H1 (cell line): ENCODE results near the gene CCDC8.

Experiments used
- CHD2 ChIP-seq: IDR thresholded peaks from 2 replicates; pipeline ENCODE4 v1.6.1; 2012; ENCODE audit warnings: low read length, improper control_type of control experiment
- CTCF ChIP-seq, 3 experiments: IDR thresholded peaks; 1 replicate in 2 of 3; 2 replicates in 1 of 3; pipeline versions ENCODE4 v1.5.1 to v1.6.1; 2011; ENCODE audit warnings: low read length in 3 of 3, mild to moderate bottlenecking in 3 of 3, inconsistent platforms in 2 of 3, low read depth in 1 of 3, moderate library complexity in 1 of 3; ENCODE audit not compliant: insufficient read depth in 1 of 3; ENCODE audit errors: control extremely low read depth in 1 of 3
- POLR2A ChIP-seq, 2 experiments: IDR thresholded peaks; 1 replicate in 1 of 2; 2 replicates in 1 of 2; pipeline ENCODE4 v1.6.1; 2011; ENCODE audit warnings: low read depth in 2 of 2, low read length in 2 of 2, mild to moderate bottlenecking in 2 of 2; ENCODE audit errors: control extremely low read depth in 1 of 2

GRCh38 chr19:46452186-46452585, 38.8 kb upstream of the CCDC8 start:
- TF ChIP-seq CHD2 (no peak), POLR2A (IDR thresholded peaks at IDR 0.05; ENCODE audit: control extremely low read depth in 1 of 2, low read depth in 2 of 2, low read length in 2 of 2) (no peak), CTCF (IDR thresholded peaks at IDR 0.05; ENCODE audit: control extremely low read depth in 1 of 3, insufficient read depth in 1 of 3, low read depth in 1 of 3, low read length in 3 of 3) (no peak)
